Measurements from ENCODE around the gene OR1K1.

Gene OR1K1, protein sequence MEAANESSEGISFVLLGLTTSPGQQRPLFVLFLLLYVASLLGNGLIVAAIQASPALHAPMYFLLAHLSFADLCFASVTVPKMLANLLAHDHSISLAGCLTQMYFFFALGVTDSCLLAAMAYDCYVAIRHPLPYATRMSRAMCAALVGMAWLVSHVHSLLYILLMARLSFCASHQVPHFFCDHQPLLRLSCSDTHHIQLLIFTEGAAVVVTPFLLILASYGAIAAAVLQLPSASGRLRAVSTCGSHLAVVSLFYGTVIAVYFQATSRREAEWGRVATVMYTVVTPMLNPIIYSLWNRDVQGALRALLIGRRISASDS

GRCh38 chr9:122800066-122801060 is at the start of gene OR1K1:
TSS of gene OR1K1 (plus strand) at chr9:122800123. CDS start at chr9:122800123, 0 bp downstream.
- Histone ChIP-seq H3K4me3 (no peak within 1 kb of the TSS), H3K27ac (no peak within 1 kb of the TSS)
- TF ChIP-seq, protein P1, sequence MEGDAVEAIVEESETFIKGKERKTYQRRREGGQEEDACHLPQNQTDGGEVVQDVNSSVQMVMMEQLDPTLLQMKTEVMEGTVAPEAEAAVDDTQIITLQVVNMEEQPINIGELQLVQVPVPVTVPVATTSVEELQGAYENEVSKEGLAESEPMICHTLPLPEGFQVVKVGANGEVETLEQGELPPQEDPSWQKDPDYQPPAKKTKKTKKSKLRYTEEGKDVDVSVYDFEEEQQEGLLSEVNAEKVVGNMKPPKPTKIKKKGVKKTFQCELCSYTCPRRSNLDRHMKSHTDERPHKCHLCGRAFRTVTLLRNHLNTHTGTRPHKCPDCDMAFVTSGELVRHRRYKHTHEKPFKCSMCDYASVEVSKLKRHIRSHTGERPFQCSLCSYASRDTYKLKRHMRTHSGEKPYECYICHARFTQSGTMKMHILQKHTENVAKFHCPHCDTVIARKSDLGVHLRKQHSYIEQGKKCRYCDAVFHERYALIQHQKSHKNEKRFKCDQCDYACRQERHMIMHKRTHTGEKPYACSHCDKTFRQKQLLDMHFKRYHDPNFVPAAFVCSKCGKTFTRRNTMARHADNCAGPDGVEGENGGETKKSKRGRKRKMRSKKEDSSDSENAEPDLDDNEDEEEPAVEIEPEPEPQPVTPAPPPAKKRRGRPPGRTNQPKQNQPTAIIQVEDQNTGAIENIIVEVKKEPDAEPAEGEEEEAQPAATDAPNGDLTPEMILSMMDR (IDR thresholded peaks at IDR 0.05): no peak
- no peak for DNase-seq (ENCODE audit: low spot score)

GRCh38 chr9:122754825-122755224 is 45.1 kb upstream of the OR1K1 start:
- no peak overlapping the region for H3K27ac ChIP-seq
- TF ChIP-seq, protein P1 (IDR thresholded peaks at IDR 0.05): no peak
- DNase-seq (ENCODE audit: low spot score): no peak
- no peak overlapping the region for H3K4me3 ChIP-seq

DNA sequence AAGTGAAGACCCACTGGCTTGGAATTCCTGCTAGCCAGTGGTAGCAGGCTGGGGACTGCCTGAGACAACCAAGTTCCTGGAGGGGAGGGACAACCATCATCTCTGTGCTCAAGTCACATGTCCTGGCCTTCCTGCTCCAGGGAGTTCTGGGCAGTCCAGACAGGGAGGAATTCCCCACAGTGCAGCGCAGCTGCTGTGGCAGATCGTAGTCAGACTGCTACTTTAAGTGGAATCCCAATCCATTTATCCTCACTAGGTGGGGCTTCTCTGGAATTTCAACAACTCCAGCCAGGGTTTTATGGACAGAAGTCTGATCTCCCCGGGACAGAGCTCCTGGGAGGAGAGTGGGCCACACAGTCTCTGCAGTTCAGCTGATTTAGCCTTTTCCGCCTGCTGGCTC is 32.1 kb upstream of the OR1K1 start:
- TF ChIP-seq, protein P1 (IDR thresholded peaks at IDR 0.05): no peak
- Histone ChIP-seq H3K27ac (no peak overlapping the region), H3K4me3 (no peak overlapping the region)
- no peak for DNase-seq (ENCODE audit: low spot score)

DNA sequence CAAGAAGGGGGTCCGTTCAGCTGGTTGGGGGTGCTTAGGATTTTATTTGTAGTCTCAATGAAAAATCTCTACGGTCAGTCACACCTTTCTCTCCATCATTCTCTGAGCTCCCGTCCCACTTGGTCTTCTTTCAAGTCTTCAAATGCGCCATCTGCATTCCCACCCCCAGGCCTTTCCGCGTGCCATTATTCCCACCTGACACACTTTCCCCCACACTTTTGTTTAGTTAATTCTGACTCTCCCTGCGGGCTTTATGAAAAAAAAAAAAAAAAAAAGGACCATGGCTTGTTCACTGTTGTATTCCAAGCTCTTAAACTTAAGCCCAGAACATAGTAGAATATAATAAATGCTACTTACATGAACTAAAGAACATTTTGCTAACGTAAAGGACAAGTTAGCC is 22.9 kb upstream of the OR1K1 start:
- TF ChIP-seq, protein P1 (IDR thresholded peaks at IDR 0.05): no peak
- no peak for DNase-seq (ENCODE audit: low spot score)
- H3K27ac ChIP-seq: no peak overlapping the region
- no peak overlapping the region for H3K4me3 ChIP-seq

- H3K27ac ChIP-seq: no peak overlapping the region
- DNase-seq (ENCODE audit: low spot score): no peak
- no peak overlapping the region for H3K4me3 ChIP-seq
- TF ChIP-seq, protein P1 (IDR thresholded peaks at IDR 0.05): no peak
Measured at GRCh38 chr9:122777935-122778627, 21.8 kb upstream of the OR1K1 start.

- Histone ChIP-seq H3K4me3 (no peak overlapping the region), H3K27ac (no peak overlapping the region)
- no peak for DNase-seq (ENCODE audit: low spot score)
- TF ChIP-seq, protein P1 (IDR thresholded peaks at IDR 0.05): no peak
Measured at GRCh38 chr9:122779181-122779580, 20.7 kb upstream of the OR1K1 start.

All from coronary artery (tissue), 2 donors.